ENCODE results near the gene LONP1. TPM values are rescaled to one million over a fixed set of nuclear protein-coding genes. Genes with fewer than 3 reads are reported as not detected.

LONP1 gene
- total RNA-seq, 4 donors from 2014 or later: 31.7 to 75.9 (median 47.4) TPM

GRCh38 chr19:5727453-5728050, 7.6 kb upstream of the LONP1 start:
- TF ChIP-seq CTCF (IDR thresholded peaks at IDR 0.05) (no peak), POLR2A (IDR thresholded peaks at IDR 0.05) (no peak)
- DNase-seq: no peak

GRCh38 chr19:5719274-5719960, 529 bp downstream of the LONP1 start:
- Histone ChIP-seq H3K27ac (peak overlapping the region; percentile 90 to 97 (median 94)), H3K27me3 (no peaks in the 10 kb centered on the region), H3K36me3 (no peaks in the 10 kb centered on the region), H3K9me3 (no peaks in the 10 kb centered on the region), H3K4me1 (peaks cover 0 to 17% (median 10%) of the 10 kb centered on the region in 4 donors), H3K4me3 (peak overlapping the region; percentile 78 to 100 (median 98))
- peak in 1 of 3 donors; percentile 61 for DNase-seq
- TF ChIP-seq POLR2A (IDR thresholded peaks at IDR 0.05) (no peak), CTCF (IDR thresholded peaks at IDR 0.05) (no peak)

More at GRCh38 chr19:5727453-5728050, 7.6 kb upstream of the LONP1 start:
- Histone ChIP-seq H3K27ac (no peak overlapping the region), H3K4me3 (no peak overlapping the region), H3K4me1 (no peaks in the 10 kb centered on the region), H3K9me3 (peaks cover 0 to 7% (median 0%) of the 10 kb centered on the region in 4 donors), H3K27me3 (no peaks in the 10 kb centered on the region), H3K36me3 (no peaks in the 10 kb centered on the region)

- H3K9me3 ChIP-seq: no peaks in the 10 kb centered on the region
- H3K27me3 ChIP-seq: no peaks in the 10 kb centered on the region
- TF ChIP-seq POLR2A (IDR thresholded peaks at IDR 0.05) (no peak), CTCF (IDR thresholded peaks at IDR 0.05) (no peak)
- peaks cover 0 to 4% (median 0%) of the 10 kb centered on the region in 3 donors for H3K36me3 ChIP-seq
- peaks cover 0 to 17% (median 10%) of the 10 kb centered on the region in 4 donors for H3K4me1 ChIP-seq
- peak overlapping the region in 2 of 4 donors; percentile 94 to 95 for H3K27ac ChIP-seq
- no peak for DNase-seq
- H3K4me3 ChIP-seq: peak overlapping the region; percentile 78 to 100 (median 98)
Observed at GRCh38 chr19:5718579-5719273, 1.2 kb downstream of the LONP1 start.

- Histone ChIP-seq H3K36me3 (peaks cover 0 to 10% (median 0%) of the 10 kb centered on the region in 3 donors), H3K9me3 (no peaks in the 10 kb centered on the region), H3K27ac (no peak overlapping the region), H3K27me3 (no peaks in the 10 kb centered on the region), H3K4me3 (peak overlapping the region in 1 of 4 donors; percentile 96), H3K4me1 (peaks cover 0 to 17% (median 10%) of the 10 kb centered on the region in 4 donors)
- no peak for DNase-seq
- no peak for TF ChIP-seq POLR2A (IDR thresholded peaks at IDR 0.05)
- no peak for TF ChIP-seq CTCF (IDR thresholded peaks at IDR 0.05)
Observed at GRCh38 chr19:5718037-5718578, 1.8 kb downstream of the LONP1 start.

- Histone ChIP-seq H3K4me3 (no peak overlapping the region), H3K9me3 (no peaks in the 10 kb centered on the region), H3K36me3 (peaks cover 0 to 17% (median 0%) of the 10 kb centered on the region in 3 donors), H3K27ac (no peak overlapping the region), H3K27me3 (no peaks in the 10 kb centered on the region), H3K4me1 (peaks cover 0 to 17% (median 10%) of the 10 kb centered on the region in 4 donors)
- no peak for TF ChIP-seq POLR2A (IDR thresholded peaks at IDR 0.05)
- no peak for TF ChIP-seq CTCF (IDR thresholded peaks at IDR 0.05)
- DNase-seq: no peak
Observed at GRCh38 chr19:5717215-5717935, 2.6 kb downstream of the LONP1 start.

Measured in Peyer's patch (tissue), 4 donors.